ENCODE results near the gene RAB35. TPM values are rescaled to one million over a fixed set of nuclear protein-coding genes. Genes with fewer than 3 reads are reported as not detected.
"Not testable (repeated sequence)": the region's sequence is repeated elsewhere in the genome, so short reads cannot be mapped to it uniquely, and the experiment has no call there.

Gene RAB35
- total and polyA plus RNA-seq, 7 donors: 18.9 to 38.7 (median 32.9) TPM

GRCh38 chr12:120049426-120049825 lies 67.1 kb downstream of the RAB35 start:
- ATAC-seq (no peak), DNase-seq (no peak)
- H3K27ac ChIP-seq: no peak overlapping the region
- H3K9me3 ChIP-seq: no peaks in the 10 kb centered on the region
- H3K27me3 ChIP-seq (ENCODE audit: insufficient read depth in 3 of 3, low read length in 2 of 3): no peaks in the 10 kb centered on the region
- whole genome bisulfite sequencing, 3 donors: 71 to 80% (median 78%) methylated on average over 6 of the region's 6 CpGs
- no peaks in the 10 kb centered on the region for H3K36me3 ChIP-seq (ENCODE audit: insufficient read depth in 1 of 2, low read depth in 1 of 2)
- H3K4me3 ChIP-seq: no peak overlapping the region
- intact Hi-C loops (cut with DNase I): no loop called here
- no peak for TF ChIP-seq CTCF (IDR thresholded peaks at IDR 0.05)
- no peaks in the 10 kb centered on the region for H3K4me1 ChIP-seq

GRCh38 chr12:120048263-120048662 lies 68.3 kb downstream of the RAB35 start:
- H3K27ac ChIP-seq: no peak overlapping the region
- intact Hi-C loops (cut with DNase I): no loop called here
- DNase-seq (no peak), ATAC-seq (no peak)
- H3K4me1 ChIP-seq: no peaks in the 10 kb centered on the region
- no peak for TF ChIP-seq CTCF (IDR thresholded peaks at IDR 0.05)
- no peak overlapping the region for H3K4me3 ChIP-seq
- peaks cover 0 to 4% (median 3%) of the 10 kb centered on the region in 3 donors for H3K27me3 ChIP-seq (ENCODE audit: insufficient read depth in 3 of 3, low read length in 2 of 3)
- no peaks in the 10 kb centered on the region for H3K36me3 ChIP-seq (ENCODE audit: insufficient read depth in 1 of 2, low read depth in 1 of 2)
- no peaks in the 10 kb centered on the region for H3K9me3 ChIP-seq

- no peak for TF ChIP-seq CTCF (IDR thresholded peaks at IDR 0.05)
- no peaks in the 10 kb centered on the region for H3K36me3 ChIP-seq (ENCODE audit: insufficient read depth in 1 of 2, low read depth in 1 of 2)
- ATAC-seq: no peak
- intact Hi-C loops (cut with DNase I): no loop called here
- DNase-seq: no peak
- no peaks in the 10 kb centered on the region for H3K9me3 ChIP-seq
- H3K4me1 ChIP-seq: no peaks in the 10 kb centered on the region
- 85 to 90% (median 89%) methylated on average over 1 of the region's 1 CpG for WGBS, 3 donors
- H3K27me3 ChIP-seq (ENCODE audit: insufficient read depth in 3 of 3, low read length in 2 of 3): peaks cover 0 to 8% (median 4%) of the 10 kb centered on the region in 3 donors
- H3K4me3 ChIP-seq: no peak overlapping the region
- no peak overlapping the region for H3K27ac ChIP-seq
These were observed 69.5 kb downstream of the RAB35 start for GRCh38 chr12:120047072-120047471.

GRCh38 chr12:120045367-120045766 lies 71.2 kb downstream of the RAB35 start:
- ATAC-seq: not testable (repeated sequence)

More at GRCh38 chr12:120045367-120045766, 71.2 kb downstream of the RAB35 start:
- H3K27me3 ChIP-seq (ENCODE audit: insufficient read depth in 3 of 3, low read length in 2 of 3); H3K36me3 ChIP-seq (ENCODE audit: insufficient read depth in 1 of 2, low read depth in 1 of 2); intact Hi-C loops (cut with DNase I); DNase-seq; H3K9me3 ChIP-seq; H3K4me3 ChIP-seq; H3K27ac ChIP-seq; H3K4me1 ChIP-seq: not testable (repeated sequence)
- 88 to 93% (median 89%) methylated on average over 3 of the region's 5 CpGs for WGBS, 3 donors

Other genes starting within 250 kb of the RAB35 start
- 1 to 10 TPM in 2 of 4 donors, under 1 TPM in 2; 0.26 to 2.4 (median 0.90) TPM for gene CIT, start 239.4 kb downstream of the RAB35 start, total RNA-seq
- gene CIT, start 239.4 kb downstream of the RAB35 start, polyA plus RNA-seq: under 1 TPM; 0.06 to 0.40 (median 0.32) TPM
- gene BICDL1, start 127.5 kb downstream of the RAB35 start, total RNA-seq: under 1 TPM in 3 of 4 donors, not detected in 1; 0.09 to 0.22 (median 0.15) TPM
- gene BICDL1, start 127.5 kb downstream of the RAB35 start, polyA plus RNA-seq: under 1 TPM; 0.05 to 0.13 (median 0.09) TPM
- 10 to 100 TPM; 63.1 to 80.9 (median 68.6) TPM for gene GCN1, start 78.0 kb upstream of the RAB35 start, total RNA-seq
- gene GCN1, start 78.0 kb upstream of the RAB35 start, polyA plus RNA-seq: 10 to 100 TPM; 19.6 to 55.7 (median 43.2) TPM
- gene RPLP0, start 84.4 kb upstream of the RAB35 start, total RNA-seq: 1,000 to 10,000 TPM in 3 of 4 donors, 100 to 1,000 TPM in 1; 662 to 1,479 (median 1,333) TPM
- gene RPLP0, start 84.4 kb upstream of the RAB35 start, polyA plus RNA-seq: 1,000 to 10,000 TPM; 2,571 to 2,845 (median 2,673) TPM
- 100 to 1,000 TPM in 2 of 4 donors, 10 to 100 TPM in 2; 67.6 to 166 (median 106) TPM for gene PXN, start 149.0 kb upstream of the RAB35 start, total RNA-seq
- 100 to 1,000 TPM in 1 of 3 donors, 10 to 100 TPM in 2; 64.7 to 147 (median 96.2) TPM for gene PXN, start 149.0 kb upstream of the RAB35 start, polyA plus RNA-seq
- over 10,000 TPM in 3 of 4 donors, 1,000 to 10,000 TPM in 1; 9,511 to 17,387 (median 16,401) TPM for gene RNU4-2, start 175.2 kb upstream of the RAB35 start, total RNA-seq
- not detected for gene RNU4-2, start 175.2 kb upstream of the RAB35 start, polyA plus RNA-seq
- 1,000 to 10,000 TPM; 1,144 to 3,144 (median 2,601) TPM for gene RNU4-1, start 176.5 kb upstream of the RAB35 start, total RNA-seq
- gene RNU4-1, start 176.5 kb upstream of the RAB35 start, polyA plus RNA-seq: not detected
- gene SIRT4, start 185.6 kb upstream of the RAB35 start, total RNA-seq: 1 to 10 TPM; 2.3 to 7.7 (median 4.8) TPM
- gene SIRT4, start 185.6 kb upstream of the RAB35 start, polyA plus RNA-seq: 10 to 100 TPM in 1 of 3 donors, 1 to 10 TPM in 2; 3.4 to 10.7 (median 5.4) TPM
- gene PLA2G1B, start 211.0 kb upstream of the RAB35 start, total RNA-seq: 1 to 10 TPM in 1 of 4 donors, not detected in 3; 1.0 TPM
- gene PLA2G1B, start 211.0 kb upstream of the RAB35 start, polyA plus RNA-seq: under 1 TPM in 2 of 3 donors, not detected in 1; 0.39 to 0.81 TPM